ENCODE data around the gene CD74. TPM values are rescaled to one million over a fixed set of nuclear protein-coding genes. Genes with fewer than 3 reads are reported as not detected.
A peak's percentile ranks its signal among the peaks of the same experiment; 100 is the strongest.

CD74 gene
- total and polyA plus RNA-seq, 10 of the 15 experiments (the other 5 are each of a cell fraction or from before 2014, with no cell fraction given): 1,387 to 11,063 (median 3,922) TPM

GRCh38 chr5:150449517-150450339, 37.0 kb upstream of the CD74 start, which contains the start of gene RPS14 (continued):
- TF ChIP-seq MYB (IDR thresholded peaks at IDR 0.05; ENCODE audit: borderline replicate concordance, low read depth, low read length): peak; percentile 13; the same call in 1 of the 2 replicates
- TF ChIP-seq SRF (IDR thresholded peaks at IDR 0.05; ENCODE audit: low read depth in 2 of 2, low read length in 2 of 2): 0 out of 4 replicates have a peak, but pooled peaks of 1 of the 2 experiments have one; percentile 43
- peak; percentile 5; the same call in 1 of the 2 replicates for TF ChIP-seq ZBTB33 (IDR thresholded peaks at IDR 0.05)
- TF ChIP-seq YBX1 (IDR thresholded peaks at IDR 0.05): no peak
- TF ChIP-seq USF2 (IDR thresholded peaks at IDR 0.05; ENCODE audit: borderline replicate concordance, low read depth, low read length): no peak; the same call in 1 of the 2 replicates
- peak; percentile 93 for TF ChIP-seq E4F1 (IDR thresholded peaks at IDR 0.05; ENCODE audit: borderline replicate concordance, partially characterized antibody)
- TF ChIP-seq BRCA1 (IDR thresholded peaks at IDR 0.05; ENCODE audit: low read depth, low read length): no peak
- TF ChIP-seq SMC3 (IDR thresholded peaks at IDR 0.05; ENCODE audit: borderline replicate concordance, low read length): no peak
- TF ChIP-seq ATF3 (IDR thresholded peaks at IDR 0.05; ENCODE audit: borderline replicate concordance, extremely low read depth, low read depth, low read length): 0 out of 2 replicates have a peak, but pooled peaks have one; percentile 19
- no peak for TF ChIP-seq PAX8 (IDR thresholded peaks at IDR 0.05)
- peak; percentile 98 for TF ChIP-seq GABPA (IDR thresholded peaks at IDR 0.05; ENCODE audit: low read depth)
- TF ChIP-seq CREB1 (IDR thresholded peaks at IDR 0.05; ENCODE audit: low read depth): peak; percentile 71
- peak; percentile 70; the same call in 1 of the 2 replicates for TF ChIP-seq HSF1 (IDR thresholded peaks at IDR 0.05; ENCODE audit: low read depth, low read length)
- TF ChIP-seq TCF3 (IDR thresholded peaks at IDR 0.05; ENCODE audit: borderline replicate concordance, insufficient read depth, low read depth, low read length): 0 out of 2 replicates have a peak, but pooled peaks have one; percentile 54
- TF ChIP-seq MXI1 (IDR thresholded peaks at IDR 0.05; ENCODE audit: low read depth, low read length): peak; percentile 86
- no peak for TF ChIP-seq BCL3 (IDR thresholded peaks at IDR 0.05; ENCODE audit: borderline replicate concordance, insufficient read depth, low read depth, low read length, poor library complexity, severe bottlenecking)
- TF ChIP-seq KDM1A (IDR thresholded peaks at IDR 0.05; ENCODE audit: borderline replicate concordance): no peak
- TF ChIP-seq ZNF384 (IDR thresholded peaks at IDR 0.05; ENCODE audit: borderline replicate concordance, low read depth, low read length): no peak
- TF ChIP-seq ZBED1 (IDR thresholded peaks at IDR 0.05; ENCODE audit: borderline replicate concordance): peak; percentile 62; the same call in 1 of the 2 replicates

Measured in GM12878 (cell line).